G401.6 (cell line): ENCODE measurements around the gene KCTD7.
"Not testable (repeated sequence)": the region's sequence is repeated elsewhere in the genome, so short reads cannot be mapped to it uniquely, and the experiment has no call there.

Source experiments
- FAIRE-seq: peaks from 2 replicates; lab custom pipeline; 2012; peaks lifted over from hg19 to GRCh38; lab: Jason Lieb, UNC

The KCTD7 gene

GRCh38 chr7:66682350-66683093 is 53.8 kb downstream of the KCTD7 start:
- no peak for FAIRE-seq

GRCh38 chr7:66683094-66683769 is 54.6 kb downstream of the KCTD7 start:
- FAIRE-seq: not testable (repeated sequence)

- no peak for FAIRE-seq
Measured at GRCh38 chr7:66683770-66684123, 55.1 kb downstream of the KCTD7 start.

GRCh38 chr7:66685663-66686062 is 57.0 kb downstream of the KCTD7 start:
- not testable (repeated sequence) for FAIRE-seq

- FAIRE-seq: no peak
Measured at GRCh38 chr7:66687186-66687585, 58.5 kb downstream of the KCTD7 start.

GRCh38 chr7:66687672-66688071 is 59.0 kb downstream of the KCTD7 start:
- not testable (repeated sequence) for FAIRE-seq

- no peak for FAIRE-seq
Measured at GRCh38 chr7:66689081-66689480, 60.4 kb downstream of the KCTD7 start.

- no peak for FAIRE-seq
Measured at GRCh38 chr7:66693331-66693730, 64.7 kb downstream of the KCTD7 start.
